Spleen (tissue), 11 donors: ENCODE measurements around the gene ZPLD1. TPM values are rescaled to one million over a fixed set of nuclear protein-coding genes. Genes with fewer than 3 reads are reported as not detected.

Source experiments
- DNase-seq: peaks from one replicate; pipeline ENCODE4 v3.0.0-alpha.2; 2020
- H3K27ac ChIP-seq, 8 donors: fragments of 200-600 bp; sonication (generic) in 7 of 8; 1 replicate in 4 of 8; 2 replicates in 4 of 8; pipeline versions ENCODE4 v1.5.0 to v1.8.0; 2016 to 2021; ENCODE audit warnings: inconsistent platforms in 4 of 8, mild to moderate bottlenecking in 4 of 8, moderate library complexity in 1 of 8
- H3K27me3 ChIP-seq, 7 donors: fragments of 200-600 bp; sonication (generic) in 6 of 7; replicated peaks in 1 of 7; 1 replicate in 4 of 7; 2 replicates in 3 of 7; pipeline versions ENCODE4 v1.5.0 to v1.8.0; 2016 to 2021; ENCODE audit warnings: inconsistent platforms in 3 of 7, mild to moderate bottlenecking in 1 of 7
- H3K36me3 ChIP-seq, 6 donors: fragments of 200-600 bp; sonication (generic) in 5 of 6; 1 replicate in 4 of 6; 2 replicates in 2 of 6; pipeline versions ENCODE4 v1.5.0 to v1.8.0; 2016 to 2021; ENCODE audit warnings: inconsistent platforms in 2 of 6
- H3K4me1 ChIP-seq, 6 donors: fragments of 200-600 bp; sonication (generic) in 5 of 6; 1 replicate in 3 of 6; 2 replicates in 3 of 6; pipeline versions ENCODE4 v1.5.0 to v1.8.0; 2016 to 2021; ENCODE audit warnings: inconsistent platforms in 3 of 6
- H3K4me3 ChIP-seq, 8 donors: fragments of 200-600 bp; sonication (generic) in 7 of 8; 1 replicate in 4 of 8; 2 replicates in 4 of 8; pipeline versions ENCODE4 v1.5.0 to v1.8.0; 2016 to 2021; ENCODE audit warnings: inconsistent platforms in 4 of 8, mild to moderate bottlenecking in 4 of 8, moderate library complexity in 2 of 8
- H3K9me3 ChIP-seq, 8 donors: fragments of 200-600 bp; sonication (generic) in 7 of 8; 1 replicate in 4 of 8; 2 replicates in 4 of 8; pipeline versions ENCODE4 v1.5.0 to v1.8.0; 2016 to 2021; ENCODE audit warnings: inconsistent platforms in 4 of 8
- CTCF ChIP-seq, 11 experiments: fragments of 200-600 bp in 7 of 11; fragments of 450-650 bp in 4 of 11; sonication (generic) in 4 of 11; IDR thresholded peaks in 8 of 11; conservative IDR thresholded peaks in 3 of 11; 1 replicate in 7 of 11; 2 replicates in 4 of 11; pipeline versions ENCODE4 v1.4.0 to v1.8.0; 2016 to 2021; ENCODE audit warnings: antibody characterized with exemption in 11 of 11, inconsistent platforms in 4 of 11, mild to moderate bottlenecking in 1 of 11
- POLR2A ChIP-seq, 3 donors: fragments of 450-650 bp; IDR thresholded peaks; one replicate each; pipeline ENCODE4 v1.5.1; 2017; ENCODE audit warnings: antibody characterized with exemption in 3 of 3, mild to moderate bottlenecking in 1 of 3
- POLR2AphosphoS5 ChIP-seq, 3 donors: sonication (generic); formaldehyde crosslinking; IDR thresholded peaks; one replicate each; pipeline ENCODE4 v1.5.1; 2017; ENCODE audit warnings: antibody characterized with exemption in 3 of 3
- WGBS, 5 donors: extraction: QIAGEN DNeasy Blood & Tissue Kit in 3 of 5; methylation state at CpG; one replicate each; pipeline versions ENCODE4 v1.1.5 to v1.1.7; 2013 to 2018; 5-methylcytosine and 5-hydroxymethylcytosine counted together
- intact Hi-C: fragments of 100-400 bp; cut with DNase I; formaldehyde crosslinking; loops from one replicate; pipeline ENCODE4 v1.15.0; 2023; ENCODE audit warnings: low total_unique reads
- polyA plus RNA-seq, 3 donors: library from polyadenylated mRNA; stranded (reverse); fragments of 200-250 nt; gene quantifications; one replicate each; pipeline ENCODE4 v1.2.1, GENCODE V29; 2013
- total RNA-seq, 7 donors: library from RNA; depleted of rRNA in 3 of 7; stranded (reverse); fragments of >200 nt in 3 of 7; fragmentation: NEBNext Ultra II Directional in 4 of 7; extraction: Animal tissue kit (Norgen Biotek cat#: 25700) in 4 of 7; gene quantifications; one replicate each; pipeline versions ENCODE4 v1.1.0 to v1.2.1, GENCODE V29; 2016 to 2021
- donor health status: healthy with polysubstance abuse.
- donor health status: DM: no; HTN: no; CAD: no; lungs with moderate emphysema.
- donor health status: DM: no; HTN: no; CAD: no.
- donor health status: Bipolar disorder and iron deficiency.
- donor health status: healthy.
- donor health status: DM: no; HTN: no; CAD: no.
- donor health status: DM: yes; HTN: yes; CAD: no.

ZPLD1 gene
- total and polyA plus RNA-seq, 10 donors: 0.03 TPM; not detected in 9

- no peaks in the 10 kb centered on the region for H3K27me3 ChIP-seq
- DNase-seq: no peak
- H3K4me3 ChIP-seq: no peak overlapping the region
- intact Hi-C loops: no loop called here
- H3K27ac ChIP-seq: no peak overlapping the region
- H3K9me3 ChIP-seq: no peaks in the 10 kb centered on the region
- no peaks in the 10 kb centered on the region for H3K4me1 ChIP-seq
- no peak for TF ChIP-seq CTCF (IDR thresholded peaks at IDR 0.05 in 8 of 11, conservative IDR thresholded peaks at IDR 0.05 in 3 of 11)
- TF ChIP-seq POLR2A (IDR thresholded peaks at IDR 0.05): no peak
- no peak for TF ChIP-seq POLR2AphosphoS5 (IDR thresholded peaks at IDR 0.05)
- no peaks in the 10 kb centered on the region for H3K36me3 ChIP-seq
- 77 to 93% (median 79%) methylated on average over 2 of the region's 2 CpGs for WGBS, 5 donors
Measured at GRCh38 chr3:102400766-102401165, 34.0 kb upstream of the ZPLD1 start.

- H3K27ac ChIP-seq: no peak overlapping the region
- H3K4me3 ChIP-seq: no peak overlapping the region
- intact Hi-C loops: no loop called here
- H3K9me3 ChIP-seq: no peaks in the 10 kb centered on the region
- TF ChIP-seq CTCF (IDR thresholded peaks at IDR 0.05 in 8 of 11, conservative IDR thresholded peaks at IDR 0.05 in 3 of 11) (no peak), POLR2AphosphoS5 (IDR thresholded peaks at IDR 0.05) (no peak), POLR2A (IDR thresholded peaks at IDR 0.05) (no peak)
- no peaks in the 10 kb centered on the region for H3K36me3 ChIP-seq
- no peak for DNase-seq
- H3K27me3 ChIP-seq: no peaks in the 10 kb centered on the region
- peaks cover 0 to 8% (median 0%) of the 10 kb centered on the region in 6 donors for H3K4me1 ChIP-seq
Measured at GRCh38 chr3:102410616-102411015, 24.2 kb upstream of the ZPLD1 start.

- DNase-seq: no peak
- intact Hi-C loops: no loop called here
- no peak overlapping the region for H3K27ac ChIP-seq
- H3K4me1 ChIP-seq: peaks cover 0 to 10% (median 0%) of the 10 kb centered on the region in 6 donors
- TF ChIP-seq CTCF (IDR thresholded peaks at IDR 0.05 in 8 of 11, conservative IDR thresholded peaks at IDR 0.05 in 3 of 11): no peak
- no peak for TF ChIP-seq POLR2A (IDR thresholded peaks at IDR 0.05)
- no peak for TF ChIP-seq POLR2AphosphoS5 (IDR thresholded peaks at IDR 0.05)
- no peaks in the 10 kb centered on the region for H3K36me3 ChIP-seq
- H3K27me3 ChIP-seq: no peaks in the 10 kb centered on the region
- no peaks in the 10 kb centered on the region for H3K9me3 ChIP-seq
- WGBS, 5 donors: 40 to 52% (median 44%) methylated on average over 2 of the region's 2 CpGs
- H3K4me3 ChIP-seq: peak overlapping the region in 2 of 8 donors; percentile 20
Measured at GRCh38 chr3:102415553-102415952, 19.3 kb upstream of the ZPLD1 start.

DNA sequence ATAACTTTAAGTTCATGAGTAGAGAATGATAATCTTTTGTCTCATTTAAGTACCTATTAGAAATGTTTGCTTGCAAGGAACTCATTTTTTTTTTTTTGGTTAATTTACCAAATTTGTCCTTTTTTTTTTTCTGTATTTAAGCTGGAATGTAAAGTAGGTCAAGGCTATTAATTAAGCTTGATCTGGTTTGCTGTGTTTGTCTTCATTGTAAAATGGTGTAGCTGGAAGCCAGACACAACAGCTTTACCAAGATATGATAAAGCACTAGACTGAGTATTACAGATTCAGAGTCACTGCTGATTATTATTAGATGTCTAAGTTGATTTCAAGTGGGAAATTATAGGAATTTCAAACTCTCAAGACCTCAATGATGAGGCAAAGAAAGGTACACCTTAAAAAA is 15.0 kb upstream of the ZPLD1 start:
- Histone ChIP-seq H3K4me3 (no peak overlapping the region), H3K27ac (no peak overlapping the region), H3K36me3 (no peaks in the 10 kb centered on the region), H3K9me3 (no peaks in the 10 kb centered on the region), H3K27me3 (no peaks in the 10 kb centered on the region), H3K4me1 (peaks cover 0 to 10% (median 0%) of the 10 kb centered on the region in 6 donors)
- TF ChIP-seq POLR2AphosphoS5 (IDR thresholded peaks at IDR 0.05) (no peak), POLR2A (IDR thresholded peaks at IDR 0.05) (no peak), CTCF (IDR thresholded peaks at IDR 0.05 in 8 of 11, conservative IDR thresholded peaks at IDR 0.05 in 3 of 11) (no peak)
- intact Hi-C loops: no loop called here
- DNase-seq: no peak
